Neuron (in vitro differentiated cells): ENCODE measurements around the gene AHNAK2.
"Not testable (repeated sequence)": the region's sequence is repeated elsewhere in the genome, so short reads cannot be mapped to it uniquely, and the experiment has no call there.

ENCODE experiments used
- H2AFZ ChIP-seq: one replicate; pipeline ENCODE4 v1.6.1; 2013; ENCODE audit warnings: low read depth, mild to moderate bottlenecking, inconsistent platforms, low read length, moderate library complexity
- H3K27me3 ChIP-seq: one replicate; pipeline ENCODE4 v1.6.1; 2013; ENCODE audit warnings: low read length; ENCODE audit not compliant: insufficient read depth
- H3K36me3 ChIP-seq: one replicate; pipeline ENCODE4 v1.6.1; 2013; ENCODE audit warnings: low read length; ENCODE audit not compliant: insufficient read depth
- H3K4me1 ChIP-seq: one replicate; pipeline ENCODE4 v1.6.1; 2013; ENCODE audit warnings: low read length; ENCODE audit not compliant: insufficient read depth
- H3K4me3 ChIP-seq: 2 replicates; pipeline ENCODE4 v1.5.1; 2013; ENCODE audit warnings: mild to moderate bottlenecking, low read length, moderate library complexity
- H3K9me3 ChIP-seq: one replicate; pipeline ENCODE4 v1.6.1; 2013; ENCODE audit warnings: low read length

AHNAK2 gene

DNA sequence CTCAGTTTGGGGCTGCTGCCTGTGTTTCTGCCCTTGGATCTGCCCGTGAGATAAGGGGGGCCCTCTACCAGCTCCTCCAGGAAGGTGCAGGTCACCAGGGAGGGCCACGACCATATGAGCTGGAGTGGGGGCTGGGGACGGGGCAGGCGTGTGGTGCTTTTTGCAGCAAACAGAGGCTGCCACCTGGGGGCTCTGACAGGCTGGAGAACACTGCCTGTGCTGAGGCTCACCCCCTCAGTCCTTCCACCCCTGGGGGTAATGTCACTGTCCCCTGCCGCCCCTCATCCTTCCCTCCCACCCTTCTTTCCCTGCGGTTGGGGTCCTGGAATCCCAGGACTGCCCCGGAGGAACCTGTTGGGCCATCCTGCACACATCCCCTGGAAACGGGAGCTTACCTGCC, 50.3 kb downstream of the AHNAK2 start:
- no peaks in the 10 kb centered on the region for H3K36me3 ChIP-seq
- H3K9me3 ChIP-seq: peaks cover 4% of the 10 kb centered on the region
- H3K4me3 ChIP-seq: no peak overlapping the region
- H3K4me1 ChIP-seq: no peaks in the 10 kb centered on the region
- H3K27me3 ChIP-seq: peaks cover 27% of the 10 kb centered on the region
- H2AFZ ChIP-seq: no peak overlapping the region

- no peaks in the 10 kb centered on the region for H3K36me3 ChIP-seq
- H2AFZ ChIP-seq: no peak overlapping the region
- H3K4me3 ChIP-seq: no peak overlapping the region
- H3K27me3 ChIP-seq: peaks cover 24% of the 10 kb centered on the region
- peaks cover 4% of the 10 kb centered on the region for H3K9me3 ChIP-seq
- no peaks in the 10 kb centered on the region for H3K4me1 ChIP-seq
Measured at GRCh38 chr14:104927432-104927816, 50.8 kb downstream of the AHNAK2 start.

DNA sequence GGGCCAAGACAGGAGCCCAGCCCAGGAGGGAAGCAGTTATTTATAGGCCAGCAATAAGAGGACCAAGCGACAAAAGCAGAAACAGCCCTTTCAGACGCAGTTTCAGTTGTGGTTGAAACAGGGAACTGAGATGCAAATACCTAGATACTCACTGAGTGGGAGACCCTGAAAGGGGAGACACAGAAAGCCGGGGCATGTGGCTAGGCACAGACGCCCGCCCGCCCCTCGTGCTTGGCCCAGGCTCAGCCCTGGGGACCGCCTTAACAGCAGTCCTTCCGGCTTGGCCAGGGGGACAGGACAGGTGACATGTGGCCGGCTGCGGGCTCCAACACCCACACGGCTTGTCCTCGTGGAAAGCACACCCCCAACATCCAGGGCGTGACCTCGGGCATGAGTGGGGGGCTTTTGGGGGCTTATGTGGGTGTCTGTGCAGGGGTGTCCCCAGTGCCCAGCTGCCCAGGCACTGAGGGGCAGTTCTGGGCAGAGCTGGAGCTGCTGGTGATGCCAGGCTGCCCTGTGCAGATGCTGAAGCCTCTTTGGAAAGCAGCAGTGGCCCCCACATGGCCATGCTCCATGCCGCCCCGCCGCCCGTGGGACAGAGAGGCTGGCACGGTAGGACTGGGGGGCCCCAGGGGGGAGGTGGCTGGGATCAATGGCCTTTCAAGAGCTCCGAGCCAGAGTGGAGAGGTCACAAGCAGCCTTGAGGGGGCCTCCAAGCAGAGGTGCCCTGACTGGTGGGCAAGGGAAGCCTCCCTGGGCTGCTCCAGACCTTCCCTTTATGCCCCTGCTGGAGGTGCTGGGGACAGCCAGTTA, 51.3 kb downstream of the AHNAK2 start:
- Histone ChIP-seq H3K4me3 (no peak overlapping the region), H2AFZ (no peak overlapping the region), H3K4me1 (no peaks in the 10 kb centered on the region), H3K27me3 (peaks cover 18% of the 10 kb centered on the region), H3K9me3 (peaks cover 4% of the 10 kb centered on the region), H3K36me3 (no peaks in the 10 kb centered on the region)

- H3K27me3 ChIP-seq: peaks cover 11% of the 10 kb centered on the region
- no peak overlapping the region for H3K4me3 ChIP-seq
- H3K36me3 ChIP-seq: no peaks in the 10 kb centered on the region
- H2AFZ ChIP-seq: no peak overlapping the region
- peaks cover 4% of the 10 kb centered on the region for H3K9me3 ChIP-seq
- no peaks in the 10 kb centered on the region for H3K4me1 ChIP-seq
Measured at GRCh38 chr14:104925855-104926609, 52.1 kb downstream of the AHNAK2 start.

DNA sequence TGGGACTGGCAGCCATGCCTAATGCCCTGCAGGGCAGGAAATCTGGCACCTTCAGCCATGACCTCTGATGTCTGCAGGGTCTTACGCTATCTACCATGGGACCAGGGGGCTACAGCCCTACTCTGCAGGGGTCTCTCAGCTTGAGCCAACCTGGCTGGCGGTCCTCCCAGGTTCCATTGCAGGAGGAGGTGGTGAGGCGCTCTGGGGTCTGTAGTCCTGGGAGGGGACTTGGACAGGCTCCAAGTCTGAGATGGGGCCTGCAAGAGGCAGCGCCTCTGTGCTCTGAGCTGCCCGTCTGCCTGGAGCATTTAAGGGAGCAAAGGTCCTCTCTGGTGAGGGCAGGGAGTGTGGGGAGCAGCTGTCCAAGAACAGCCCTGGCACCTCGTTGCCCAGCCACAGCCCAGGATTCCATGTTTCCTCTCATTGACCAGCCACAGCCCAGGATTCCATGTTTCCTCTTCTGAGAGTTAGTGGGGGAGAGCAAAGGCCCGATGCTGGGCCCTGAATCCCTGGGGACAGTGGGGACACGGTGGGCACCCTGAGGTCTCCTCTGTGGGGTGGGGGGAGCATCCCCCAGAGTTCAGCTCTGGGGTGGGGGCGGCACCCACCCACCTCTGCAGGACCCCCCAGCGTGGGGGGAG, 52.8 kb downstream of the AHNAK2 start:
- peaks cover 4% of the 10 kb centered on the region for H3K27me3 ChIP-seq
- no peak overlapping the region for H2AFZ ChIP-seq
- H3K36me3 ChIP-seq: no peaks in the 10 kb centered on the region
- peaks cover 7% of the 10 kb centered on the region for H3K9me3 ChIP-seq
- no peak overlapping the region for H3K4me3 ChIP-seq
- H3K4me1 ChIP-seq: no peaks in the 10 kb centered on the region

DNA sequence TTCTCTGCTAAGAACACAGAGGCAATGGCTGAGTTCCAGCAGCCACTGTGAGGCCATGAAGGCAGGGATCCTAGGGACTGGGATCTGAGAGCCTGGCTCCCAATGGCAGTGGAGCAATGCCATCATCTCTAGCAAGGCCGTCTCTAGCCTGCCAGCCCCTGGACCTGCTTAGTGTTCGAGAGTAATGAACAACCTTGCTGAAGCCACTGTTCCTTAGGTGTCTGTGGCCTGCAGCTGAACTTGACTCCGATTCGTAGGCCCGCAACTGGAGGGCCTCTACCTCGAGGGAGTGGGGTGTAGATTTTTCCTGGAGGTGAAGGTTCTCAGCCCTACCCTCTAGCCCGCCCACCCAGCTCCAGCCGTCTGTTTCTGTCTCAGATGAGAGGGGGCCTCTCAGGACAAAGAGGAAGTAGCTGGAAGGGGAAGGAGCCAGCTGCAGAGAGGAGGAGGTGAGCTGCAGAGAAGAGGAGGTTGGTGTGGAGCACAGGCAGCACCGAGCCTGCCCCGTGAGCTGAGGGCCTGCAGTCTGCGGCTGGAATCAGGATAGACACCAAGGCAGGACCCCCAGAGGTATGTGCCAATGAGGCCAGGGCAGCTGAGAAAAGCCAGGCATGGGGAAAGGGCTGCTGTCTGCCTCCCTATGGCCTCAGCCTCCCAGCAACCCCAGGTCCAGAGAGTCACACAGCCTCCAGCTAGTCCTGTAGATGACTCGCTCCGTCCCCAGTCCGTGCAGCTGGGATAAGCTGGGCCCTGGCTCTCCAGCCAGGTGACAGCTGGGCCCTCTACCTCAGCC, 53.6 kb downstream of the AHNAK2 start, which contains the start of gene PLD4:
Gene PLD4 (plus strand): TSS at position 459 of the 793 bp plus-strand sequence. CDS start 2,262 bp downstream, outside the sequence.
- Histone ChIP-seq H3K9me3 (peaks cover 7% of the 10 kb centered on the region), H2AFZ (no peak within 1 kb of the TSS), H3K4me3 (no peak within 1 kb of the TSS), H3K27me3 (no peaks in the 10 kb centered on the region), H3K36me3 (no peaks in the 10 kb centered on the region), H3K4me1 (no peaks in the 10 kb centered on the region)

- Histone ChIP-seq H3K4me3 (no peak overlapping the region), H3K27me3 (no peaks in the 10 kb centered on the region), H2AFZ (no peak overlapping the region), H3K4me1 (no peaks in the 10 kb centered on the region), H3K36me3 (no peaks in the 10 kb centered on the region), H3K9me3 (peaks cover 7% of the 10 kb centered on the region)
Measured at GRCh38 chr14:104923640-104924420, 54.3 kb downstream of the AHNAK2 start.

DNA sequence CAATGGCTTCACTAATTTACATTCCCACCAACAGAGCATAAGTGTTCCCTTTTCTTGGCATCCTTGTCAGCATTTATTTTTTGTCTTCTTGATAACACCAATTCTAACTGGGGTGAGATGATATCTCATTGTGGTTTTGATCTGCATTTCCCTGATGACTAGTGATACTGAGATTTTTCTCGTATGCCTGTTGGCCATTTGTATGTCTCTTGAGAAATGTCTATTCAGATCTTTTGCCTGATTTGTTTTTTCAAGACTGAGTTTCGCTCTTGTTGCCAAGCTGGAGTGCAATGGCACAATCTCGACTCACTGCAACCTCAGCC, 58.2 kb downstream of the AHNAK2 start:
- Histone ChIP-seq H3K27me3 (no peaks in the 10 kb centered on the region), H3K9me3 (peaks cover 7% of the 10 kb centered on the region), H3K36me3 (no peaks in the 10 kb centered on the region), H2AFZ (no peak overlapping the region), H3K4me3 (no peak overlapping the region), H3K4me1 (no peaks in the 10 kb centered on the region)

GRCh38 chr14:104919152-104919992, 58.8 kb downstream of the AHNAK2 start:
- H3K27me3 ChIP-seq, H3K4me3 ChIP-seq, H3K36me3 ChIP-seq, H3K4me1 ChIP-seq, H3K9me3 ChIP-seq, H2AFZ ChIP-seq: not testable (repeated sequence)

GRCh38 chr14:104917993-104918392, 60.2 kb downstream of the AHNAK2 start:
- H3K36me3 ChIP-seq: no peaks in the 10 kb centered on the region
- H3K27me3 ChIP-seq: peaks cover 2% of the 10 kb centered on the region
- no peaks in the 10 kb centered on the region for H3K4me1 ChIP-seq
- H3K9me3 ChIP-seq: peaks cover 3% of the 10 kb centered on the region
- no peak overlapping the region for H2AFZ ChIP-seq
- H3K4me3 ChIP-seq: no peak overlapping the region

GRCh38 chr14:104917116-104917515, 61.1 kb downstream of the AHNAK2 start:
- Histone ChIP-seq H3K4me3 (no peak overlapping the region), H3K27me3 (peaks cover 2% of the 10 kb centered on the region), H3K4me1 (no peaks in the 10 kb centered on the region), H3K9me3 (peaks cover 3% of the 10 kb centered on the region), H2AFZ (no peak overlapping the region), H3K36me3 (no peaks in the 10 kb centered on the region)
